GOT3 (cell line): Measurements from ENCODE around the gene CDH11.

Source experiments
- DNase-seq: peaks from one replicate; lab custom pipeline; 2025; ENCODE audit warnings: mixed read lengths; lab: John Stamatoyannopoulos, UW

CDH11 gene

DNA sequence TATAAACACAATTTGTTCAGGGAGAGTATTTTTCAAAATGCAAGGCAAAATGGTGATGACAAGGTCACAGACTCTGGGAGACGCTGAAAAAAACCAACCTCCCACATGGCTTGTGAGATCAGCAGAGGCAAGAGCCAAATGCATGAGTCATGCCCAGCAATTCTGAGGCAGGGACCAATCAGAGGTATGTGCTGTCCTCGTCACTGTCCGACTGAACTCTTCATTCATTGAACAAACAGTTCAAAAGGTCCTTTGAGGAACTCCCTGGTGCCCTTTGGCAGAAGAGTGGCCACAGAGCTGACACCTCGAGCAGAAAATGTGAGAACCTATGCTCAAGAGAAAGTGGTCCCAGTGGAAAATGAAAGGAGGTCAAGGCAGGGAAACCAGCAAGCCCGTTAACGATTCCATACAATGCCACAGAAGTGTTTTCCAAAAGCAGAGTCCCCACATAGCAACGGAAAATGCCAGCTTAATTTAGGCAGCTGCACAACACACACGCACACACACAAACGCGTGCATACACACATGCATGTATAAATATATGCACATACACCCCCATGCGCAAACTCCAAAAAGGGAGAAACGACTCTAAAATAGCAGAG is 50.9 kb downstream of the CDH11 start:
- DNase-seq, result no peak

- DNase-seq, result no peak
Measured at GRCh38 chr16:65069766-65070165, 52.1 kb downstream of the CDH11 start.

DNA sequence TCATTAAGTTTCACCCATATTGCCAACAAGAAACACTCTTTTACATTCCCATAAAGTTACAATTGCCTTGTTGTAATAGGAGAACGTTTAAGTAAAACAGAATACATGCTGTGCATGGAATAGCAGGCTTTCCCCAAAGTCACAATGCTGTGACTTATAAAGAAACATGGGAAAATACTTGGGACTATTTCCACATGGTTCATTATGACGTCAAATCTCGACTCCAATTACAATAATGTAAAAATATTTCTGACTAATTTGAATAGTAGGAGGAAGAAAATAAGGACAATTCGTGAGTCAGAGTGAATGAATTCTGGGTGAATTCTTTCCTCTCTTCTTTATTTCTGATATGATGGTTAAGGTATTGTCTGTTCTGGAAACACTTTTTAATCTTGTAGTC is 52.8 kb downstream of the CDH11 start:
- DNase-seq, result no peak

- no peak for DNase-seq
Measured at GRCh38 chr16:65068151-65068740, 53.6 kb downstream of the CDH11 start.

DNA sequence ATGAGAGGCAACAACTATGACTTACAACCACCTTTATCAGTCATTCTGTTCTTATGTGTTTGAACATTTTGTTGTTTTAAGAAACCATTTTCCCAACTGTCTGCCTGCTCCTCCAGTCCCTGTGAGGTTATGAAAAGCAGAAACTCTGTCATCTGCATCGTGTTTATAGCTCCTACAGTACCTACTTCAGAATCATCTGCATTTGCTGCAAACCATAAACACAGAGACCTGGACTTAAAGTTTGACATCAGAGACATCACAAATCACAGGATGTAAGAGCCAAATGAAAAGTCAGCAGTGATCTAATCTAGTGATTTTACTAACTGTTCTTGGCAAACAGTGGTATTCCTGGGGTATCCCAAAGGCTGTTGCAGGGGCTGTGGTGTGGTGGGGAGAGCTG is 55.2 kb downstream of the CDH11 start:
- no peak for DNase-seq

- DNase-seq, result no peak
Measured at GRCh38 chr16:65065031-65065430, 56.8 kb downstream of the CDH11 start.

DNA sequence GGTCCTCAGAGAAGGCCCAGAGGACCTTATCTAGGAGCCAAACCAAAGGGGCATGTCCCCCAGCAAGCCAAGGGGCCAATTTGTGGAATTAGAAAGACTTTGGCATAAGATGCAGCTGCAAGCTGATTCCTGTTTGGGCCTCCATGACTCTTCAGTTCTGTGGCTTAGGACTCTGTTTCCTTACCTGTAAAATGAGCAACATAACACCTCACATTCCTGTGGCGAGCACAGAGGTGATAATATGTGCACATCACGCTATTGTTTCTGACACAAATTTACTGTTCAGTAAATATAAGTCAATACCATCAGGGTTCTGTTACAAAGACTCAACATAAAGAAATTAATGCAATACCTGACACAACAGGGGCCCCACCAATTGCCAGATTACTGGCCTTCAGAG is 57.7 kb downstream of the CDH11 start:
- DNase-seq, result no peak

GRCh38 chr16:65062736-65063583 is 58.9 kb downstream of the CDH11 start:
- DNase-seq, result no peak

DNA sequence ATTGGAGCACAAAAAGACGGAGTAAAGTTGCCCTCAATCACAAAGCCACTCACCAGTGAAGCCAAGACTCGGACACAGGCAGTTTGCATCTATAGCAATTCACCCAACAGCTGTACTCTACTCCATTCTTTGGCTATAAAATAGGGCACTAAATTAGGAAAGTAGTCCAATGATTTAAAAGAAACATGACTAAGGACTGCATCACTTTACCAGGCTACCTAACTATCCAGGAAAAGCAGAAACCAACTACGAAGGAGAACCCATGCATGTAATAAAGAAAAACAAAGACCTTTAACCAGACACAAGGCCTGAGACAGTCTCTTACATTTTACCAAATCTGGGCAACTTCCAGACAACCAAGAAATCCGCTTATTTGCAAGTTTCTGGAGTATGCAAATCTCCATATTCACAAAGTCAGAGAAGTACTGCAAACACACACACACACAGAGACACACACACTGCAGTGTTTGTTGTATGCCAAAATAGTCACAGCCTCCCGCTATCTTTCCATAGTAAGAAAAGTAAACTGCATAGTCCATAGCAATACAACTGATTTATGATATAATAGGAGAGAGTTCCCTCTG is 59.8 kb downstream of the CDH11 start:
- DNase-seq, result no peak

DNA sequence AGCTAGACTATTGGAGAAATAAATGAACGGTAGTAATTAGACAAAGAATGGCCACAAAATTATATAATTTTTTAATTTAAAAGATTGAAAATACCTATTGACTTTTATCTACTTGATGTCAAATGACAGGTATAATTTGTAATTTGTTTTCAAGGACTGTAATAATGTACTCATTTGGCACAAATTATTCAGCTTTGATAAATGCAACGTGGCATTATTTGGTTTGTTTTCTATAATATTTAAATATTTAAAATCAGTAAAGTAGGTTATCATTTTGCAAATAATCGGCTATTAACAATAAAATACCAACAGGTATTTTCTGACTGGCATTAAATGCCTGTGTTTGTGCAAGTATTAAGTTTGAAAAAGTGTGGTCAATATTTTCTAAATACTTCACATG is 60.6 kb downstream of the CDH11 start:
- no peak for DNase-seq

DNA sequence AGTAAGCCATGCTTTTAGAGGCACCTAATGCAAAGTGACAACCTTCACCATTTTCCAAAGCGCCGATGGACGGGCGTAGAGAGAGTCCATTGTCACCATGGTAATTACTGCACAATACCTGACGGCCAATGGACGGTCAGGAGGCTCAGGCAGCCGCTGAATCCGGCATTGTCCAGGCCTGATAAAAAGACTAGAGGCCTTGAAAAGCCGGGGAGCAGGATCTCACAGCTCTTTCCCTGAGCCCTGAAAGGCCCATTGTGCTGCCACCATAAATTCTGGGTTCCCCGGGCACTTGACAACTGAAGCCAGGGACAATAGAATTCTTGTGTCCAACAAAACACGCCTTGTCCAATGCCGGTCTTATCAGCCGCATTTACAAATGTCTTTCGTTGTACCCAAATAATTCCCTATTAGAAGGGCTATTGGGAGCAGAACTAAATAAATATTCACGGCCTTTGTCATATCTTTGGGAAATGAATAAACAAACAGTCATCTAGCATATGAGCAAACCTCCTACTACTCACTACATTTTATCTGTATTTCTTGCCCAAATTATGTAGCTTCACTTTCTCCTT is 62.4 kb downstream of the CDH11 start:
- no peak for DNase-seq

DNA sequence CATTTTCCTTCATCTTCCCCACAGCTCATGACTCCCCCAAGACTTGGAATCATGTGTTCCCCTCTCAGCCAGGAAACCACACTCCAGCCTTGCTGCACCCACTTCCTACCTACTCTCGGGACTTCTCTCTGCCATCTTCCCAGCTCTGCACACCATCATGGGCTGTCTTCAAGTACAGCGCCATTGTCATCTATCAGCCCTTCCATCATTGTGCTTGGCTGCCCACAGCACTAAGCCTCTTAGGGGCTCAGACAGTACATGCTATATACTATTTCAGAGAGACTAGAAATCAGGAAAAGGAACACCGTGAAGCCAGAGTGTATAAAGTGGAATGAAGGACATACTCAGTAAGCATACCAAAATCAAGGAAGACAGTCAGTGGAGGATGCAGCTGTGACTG is 64.7 kb downstream of the CDH11 start:
- no peak for DNase-seq

DNA sequence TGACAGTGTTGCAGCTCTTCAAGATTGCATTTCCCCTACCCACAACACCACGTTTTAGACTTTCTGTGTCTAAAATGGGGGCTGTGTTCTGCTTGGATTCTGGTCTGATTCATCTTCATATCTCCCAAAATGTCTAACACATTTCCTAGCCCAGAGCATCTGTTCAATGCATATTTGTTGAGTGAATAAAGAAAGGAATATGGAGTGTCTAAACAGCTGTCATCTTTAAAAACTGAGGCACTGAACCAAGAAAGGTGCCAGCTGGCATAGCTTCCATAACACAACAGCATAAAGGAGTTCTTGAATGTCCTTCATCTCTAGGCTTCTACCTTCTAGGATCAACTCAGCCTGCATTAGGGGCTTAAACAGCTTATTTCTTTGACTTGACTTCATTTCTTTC is 67.4 kb downstream of the CDH11 start:
- no peak for DNase-seq

- DNase-seq, result no peak
Measured at GRCh38 chr16:65049679-65050078, 72.2 kb downstream of the CDH11 start.

DNA sequence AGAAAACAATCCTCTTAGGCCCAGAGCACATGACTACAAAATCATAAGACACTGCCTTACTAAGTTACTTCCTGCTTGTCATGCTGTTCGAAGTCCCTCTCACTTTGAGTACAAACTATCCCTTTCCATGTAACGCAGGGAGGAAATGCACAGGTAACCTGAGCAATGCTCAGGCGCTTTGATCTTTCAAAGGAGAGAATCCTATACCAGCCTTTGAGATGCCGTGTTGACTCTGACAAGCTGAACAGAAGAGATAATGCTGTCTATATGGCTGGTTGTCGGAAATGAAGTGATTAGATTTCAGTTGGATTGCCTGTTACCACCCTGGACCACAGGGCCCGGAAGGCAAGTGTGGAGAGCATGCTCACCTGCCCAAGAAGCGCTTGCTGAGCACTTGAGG is 75.9 kb downstream of the CDH11 start:
- DNase-seq, result no peak

- DNase-seq, result no peak
Measured at GRCh38 chr16:65044873-65045272, 77.0 kb downstream of the CDH11 start.

DNA sequence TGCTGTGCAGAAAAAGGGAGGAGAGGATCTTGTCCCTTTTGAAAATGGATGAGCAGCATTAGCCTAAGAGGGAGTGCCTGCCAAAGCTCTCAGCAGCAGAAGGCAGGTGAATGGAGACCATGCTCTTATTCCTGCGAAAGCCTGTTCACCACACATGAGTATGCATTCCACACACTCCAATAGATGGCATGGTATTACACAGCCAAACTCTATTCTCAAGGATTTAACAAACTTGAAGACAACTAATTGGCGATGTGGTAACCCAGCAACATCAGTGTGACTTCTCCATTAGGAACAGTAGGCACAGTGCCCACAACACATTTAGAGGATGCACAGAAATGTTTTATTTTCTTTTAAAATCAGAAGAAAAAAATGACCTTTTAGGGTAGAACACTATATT is 77.8 kb downstream of the CDH11 start:
- no peak for DNase-seq

DNA sequence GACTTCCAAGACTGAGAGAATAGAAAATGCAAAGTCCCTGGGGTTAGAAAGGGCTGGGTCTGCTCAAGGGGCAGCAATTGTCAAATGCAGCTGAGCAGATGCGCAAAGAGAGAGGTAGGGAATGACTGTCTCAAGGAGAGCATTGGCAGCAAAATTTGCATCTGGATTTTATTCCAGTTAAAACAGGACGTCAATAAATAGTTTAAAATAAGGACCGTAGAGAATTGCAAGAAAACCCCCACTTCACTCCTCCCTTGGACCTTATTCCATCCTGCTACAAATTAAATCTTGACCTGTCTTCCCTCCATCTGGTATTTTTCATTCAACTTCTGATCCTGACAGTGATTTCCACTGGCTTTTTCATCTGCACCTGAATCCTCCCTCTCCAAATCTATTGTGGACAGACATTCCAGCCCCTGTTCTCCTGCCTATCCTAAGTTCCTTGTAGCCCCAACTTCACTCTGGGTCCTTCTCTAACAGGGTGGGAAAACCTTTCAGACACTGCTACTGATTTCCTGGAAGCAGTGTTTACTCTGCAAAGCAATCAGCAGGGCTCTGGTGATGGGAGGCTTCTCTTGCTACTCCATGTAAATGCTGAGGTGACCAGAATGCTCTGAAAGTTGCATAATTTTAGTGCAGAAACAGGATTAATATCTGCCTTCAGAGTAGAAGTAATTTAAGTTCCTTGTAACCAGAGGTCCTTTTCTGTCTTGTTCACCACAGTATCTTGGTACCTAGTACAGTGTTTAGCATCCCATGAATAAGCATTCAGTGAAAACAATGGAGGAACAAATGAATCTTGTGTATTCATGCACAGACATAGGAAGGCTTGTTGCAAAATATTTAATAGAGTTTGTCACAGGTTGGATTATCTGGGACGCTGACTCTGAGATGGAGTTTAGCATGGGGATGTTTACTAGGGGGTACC is 79.2 kb downstream of the CDH11 start:
- DNase-seq, result no peak

GRCh38 chr16:65041667-65042066 is 80.2 kb downstream of the CDH11 start:
- no peak for DNase-seq

GRCh38 chr16:65038100-65038499 is 83.8 kb downstream of the CDH11 start:
- no peak for DNase-seq

DNA sequence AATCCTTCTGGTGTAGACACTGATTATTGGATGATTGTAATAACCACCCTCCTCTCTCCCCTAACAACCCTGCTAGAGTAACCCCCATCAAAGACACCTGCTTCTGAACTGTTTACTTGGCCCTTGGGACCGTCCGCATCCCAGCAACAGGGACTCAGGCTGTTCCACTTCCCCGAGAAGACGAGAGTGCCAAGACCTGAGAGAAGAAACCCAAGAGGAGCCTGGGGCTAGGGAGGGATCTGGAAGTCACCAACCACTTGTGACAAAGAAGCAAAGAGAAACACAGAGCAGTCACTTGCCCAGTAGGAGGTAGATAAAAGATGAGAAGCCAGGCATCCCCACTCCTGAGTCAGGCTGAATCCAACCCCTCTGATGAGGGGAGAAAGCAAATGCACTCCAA is 84.3 kb downstream of the CDH11 start:
- DNase-seq, result no peak

- DNase-seq, result no peak
Measured at GRCh38 chr16:65034915-65035314, 86.9 kb downstream of the CDH11 start.
